Measurements from ENCODE around the gene ARHGEF11. TPM values are rescaled to one million over a fixed set of nuclear protein-coding genes. Genes with fewer than 3 reads are reported as not detected.

The ARHGEF11 gene
- total and polyA plus RNA-seq, 2 of the 4 experiments (the other 2 are of a cell fraction), result 16.8 to 17.2 TPM

DNA sequence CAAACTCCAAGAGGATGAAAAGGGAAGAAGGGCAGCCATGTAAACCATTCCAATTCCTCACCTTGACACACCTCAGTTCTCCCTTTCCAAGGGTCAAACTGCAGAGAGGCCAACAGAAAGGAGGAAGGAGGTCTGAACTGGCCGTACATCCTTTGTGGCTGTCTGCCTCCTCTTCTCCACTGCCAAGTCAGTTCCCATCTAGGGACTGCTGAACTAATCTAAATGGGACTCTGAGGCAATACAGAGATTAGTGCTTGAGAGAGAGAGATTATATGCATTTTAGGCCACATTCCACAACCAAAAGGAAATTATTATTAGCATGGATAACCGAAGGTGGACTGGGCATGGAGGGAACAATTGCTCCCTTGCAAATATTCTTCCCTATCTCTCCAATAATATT, 2.7 kb downstream of the ARHGEF11 start:
- H3K27me3 ChIP-seq (ENCODE audit: control insufficient read depth, insufficient read depth, low read length), result no peaks in the 10 kb centered on the region
- no peaks in the 10 kb centered on the region for H3K9me3 ChIP-seq (ENCODE audit: control insufficient read depth, insufficient read depth, low read length)
- H2BK20ac ChIP-seq (ENCODE audit: low read depth, low read length), result no peak overlapping the region
- no peak overlapping the region for H2BK120ac ChIP-seq (ENCODE audit: low read depth, low read length)
- no peak overlapping the region for H2BK15ac ChIP-seq (ENCODE audit: low read depth, low read length)
- peaks cover 10% of the 10 kb centered on the region for H3K4me1 ChIP-seq (ENCODE audit: control insufficient read depth, insufficient read depth, low read length)
- H2AFZ ChIP-seq (replicated peaks; ENCODE audit: low read length, poor library complexity), result no peak overlapping the region
- in situ Hi-C loops (cut with MboI; ENCODE audit: low sequenced_read_pairs) (no loop called here), dilution Hi-C loops (cut with HindIII; ENCODE audit: low sequenced_read_pairs, unreplicated experiment) (no loop called here), intact Hi-C loops (cut with micrococcal nuclease) (loop anchor here (5.0 kb wide), 1 partner anchor 36 kb away; no protein-coding TSS in a partner anchor)
- peak overlapping the region in 1 of 2 experiments; percentile 24; a peak in 1 of 4 replicates for H4K8ac ChIP-seq (ENCODE audit: low read depth in 2 of 2, low read length in 2 of 2)
- BruUV-seq (replicated peaks), result no TSS peak
- 0 out of 2 replicates have a peak, but pooled peaks cover 1% of the 10 kb centered on the region for H3K36me3 ChIP-seq (ENCODE audit: control insufficient read depth, insufficient read depth, low read length)
- no peak overlapping the region for H2AK9ac ChIP-seq (replicated peaks; ENCODE audit: low read depth, low read length, poor library complexity)
- ChIA-PET POLR2A (ENCODE audit: unreplicated experiment) (no interaction called here), CTCF (no interaction called here)
- H4K5ac ChIP-seq (ENCODE audit: low read depth, low read length), result no peak overlapping the region
- TF ChIP-seq MXI1 (IDR thresholded peaks at IDR 0.05; ENCODE audit: borderline replicate concordance, low read depth, low read length), result no peak
- no peak for TF ChIP-seq CHD1 (IDR thresholded peaks at IDR 0.05; ENCODE audit: low read depth, low read length)
- TF ChIP-seq ELK1 (IDR thresholded peaks at IDR 0.05; ENCODE audit: borderline replicate concordance, low read depth, low read length), result no peak
- TF ChIP-seq RCOR1 (IDR thresholded peaks at IDR 0.05; ENCODE audit: insufficient replicate concordance, low read length), result no peak
- TF ChIP-seq POLR2A (IDR thresholded peaks at IDR 0.05; ENCODE audit: low read depth, low read length), result no peak
- no peak for TF ChIP-seq BHLHE40 (IDR thresholded peaks at IDR 0.05; ENCODE audit: low read depth, low read length)
- no peak for TF ChIP-seq CEBPB (IDR thresholded peaks at IDR 0.05; ENCODE audit: low read depth, low read length)
- no peak for TF ChIP-seq CTCF (conservative IDR thresholded peaks at IDR 0.05; ENCODE audit: low read depth, low read length)
- TF ChIP-seq SMC3 (IDR thresholded peaks at IDR 0.05; ENCODE audit: low read depth, low read length), result no peak
- TF ChIP-seq RFX5 (IDR thresholded peaks at IDR 0.05; ENCODE audit: low read depth, low read length), result no peak
- TF ChIP-seq USF2 (IDR thresholded peaks at IDR 0.05; ENCODE audit: low read depth, low read length), result no peak
- no peak for TF ChIP-seq FOS (IDR thresholded peaks at IDR 0.05; ENCODE audit: low read depth, low read length)
- TF ChIP-seq RAD21 (IDR thresholded peaks at IDR 0.05; ENCODE audit: low read length), result no peak
- TF ChIP-seq MAZ (IDR thresholded peaks at IDR 0.05; ENCODE audit: borderline replicate concordance, low read depth, low read length), result no peak
- no peak for TF ChIP-seq NFE2L2 (IDR thresholded peaks at IDR 0.05; ENCODE audit: low read depth, low read length)
- no peak for TF ChIP-seq MAFK (IDR thresholded peaks at IDR 0.05; ENCODE audit: low read depth, low read length)
- peak overlapping the region; percentile 70; the same call in 1 of the 2 replicates for H3K23ac ChIP-seq (ENCODE audit: low read depth, low read length)
- no peak overlapping the region for H3K9ac ChIP-seq (ENCODE audit: low read depth, low read length)
- no CpG with 5 or more reads among the region's 2 CpGs for WGBS, 2 experiments (ENCODE audit: extremely low coverage in 2 of 2, insufficient read length in 1 of 2)
- no peak overlapping the region for H3K18ac ChIP-seq (ENCODE audit: low read depth, low read length)
- no peak overlapping the region for H3K4me3 ChIP-seq (ENCODE audit: insufficient read depth, low read depth, low read length)
- no peak for ATAC-seq (ENCODE audit: low read depth)
- no peak overlapping the region for H3K4ac ChIP-seq (ENCODE audit: low read depth, low read length)
- peaks cover 47 to 64% of the 10 kb centered on the region in 2 experiments for H3K79me1 ChIP-seq (ENCODE audit: low read depth in 1 of 2, low read length in 2 of 2)
- H3K27ac ChIP-seq (ENCODE audit: insufficient read depth, low read length), result no peak overlapping the region
- no peak for DNase-seq
- H2AK5ac ChIP-seq (ENCODE audit: low read depth, low read length), result no peak overlapping the region
- peaks cover 19% of the 10 kb centered on the region for H3K9me1 ChIP-seq (ENCODE audit: insufficient read depth, low read length)
- no peak overlapping the region for H4K91ac ChIP-seq (ENCODE audit: insufficient read depth, low read depth, low read length)
- H4K20me1 ChIP-seq (ENCODE audit: insufficient read depth, low read length), result peaks cover 42% of the 10 kb centered on the region
- peak overlapping the region; percentile 98; the same call in 1 of the 2 replicates for H3K4me2 ChIP-seq (ENCODE audit: low read depth, low read length)
- H3K56ac ChIP-seq (ENCODE audit: extremely low read depth, insufficient read depth, low read length), result no peak overlapping the region
- H2BK5ac ChIP-seq (ENCODE audit: low read depth, low read length, poor library complexity, severe bottlenecking), result no peak overlapping the region
- no peak overlapping the region for H3K14ac ChIP-seq (replicated peaks; ENCODE audit: low read depth, low read length)

Measured in IMR-90 (cell line).